ENCODE measurements around the gene ARRDC3.

ARRDC3 gene

GRCh38 chr5:91417219-91417618 is 34.1 kb upstream of the ARRDC3 start:
- no peak for TF ChIP-seq FOXP2 (optimal IDR thresholded peaks at IDR 0.05; ENCODE audit: borderline replicate concordance, extremely low read depth, extremely low read length, insufficient read depth)
- TF ChIP-seq POLR2AphosphoS5 (IDR thresholded peaks at IDR 0.05; ENCODE audit: low read depth, low read length) = no peak
- no peak for TF ChIP-seq TAF1 (IDR thresholded peaks at IDR 0.05; ENCODE audit: borderline replicate concordance, insufficient read depth, low read length)
- no peak for TF ChIP-seq REST (IDR thresholded peaks at IDR 0.05; ENCODE audit: insufficient read depth in 1 of 2, low read depth in 2 of 2, low read length in 2 of 2)
- TF ChIP-seq SIN3A (IDR thresholded peaks at IDR 0.05; ENCODE audit: borderline replicate concordance, insufficient read depth, low read length) = no peak

- TF ChIP-seq REST (IDR thresholded peaks at IDR 0.05; ENCODE audit: insufficient read depth in 1 of 2, low read depth in 2 of 2, low read length in 2 of 2) (no peak), SIN3A (IDR thresholded peaks at IDR 0.05; ENCODE audit: borderline replicate concordance, insufficient read depth, low read length) (no peak), FOXP2 (optimal IDR thresholded peaks at IDR 0.05; ENCODE audit: borderline replicate concordance, extremely low read depth, extremely low read length, insufficient read depth) (no peak), TAF1 (IDR thresholded peaks at IDR 0.05; ENCODE audit: borderline replicate concordance, insufficient read depth, low read length) (no peak), POLR2AphosphoS5 (IDR thresholded peaks at IDR 0.05; ENCODE audit: low read depth, low read length) (no peak)
Measured at GRCh38 chr5:91416491-91416890, 33.4 kb upstream of the ARRDC3 start.

GRCh38 chr5:91409304-91409703 is 26.2 kb upstream of the ARRDC3 start:
- no peak for TF ChIP-seq REST (IDR thresholded peaks at IDR 0.05; ENCODE audit: insufficient read depth in 1 of 2, low read depth in 2 of 2, low read length in 2 of 2)
- no peak for TF ChIP-seq TAF1 (IDR thresholded peaks at IDR 0.05; ENCODE audit: borderline replicate concordance, insufficient read depth, low read length)
- no peak for TF ChIP-seq POLR2AphosphoS5 (IDR thresholded peaks at IDR 0.05; ENCODE audit: low read depth, low read length)
- no peak for TF ChIP-seq FOXP2 (optimal IDR thresholded peaks at IDR 0.05; ENCODE audit: borderline replicate concordance, extremely low read depth, extremely low read length, insufficient read depth)
- no peak for TF ChIP-seq SIN3A (IDR thresholded peaks at IDR 0.05; ENCODE audit: borderline replicate concordance, insufficient read depth, low read length)

GRCh38 chr5:91408710-91409109 is 25.6 kb upstream of the ARRDC3 start:
- no peak for TF ChIP-seq TAF1 (IDR thresholded peaks at IDR 0.05; ENCODE audit: borderline replicate concordance, insufficient read depth, low read length)
- no peak for TF ChIP-seq POLR2AphosphoS5 (IDR thresholded peaks at IDR 0.05; ENCODE audit: low read depth, low read length)
- TF ChIP-seq SIN3A (IDR thresholded peaks at IDR 0.05; ENCODE audit: borderline replicate concordance, insufficient read depth, low read length) = no peak
- TF ChIP-seq REST (IDR thresholded peaks at IDR 0.05; ENCODE audit: insufficient read depth in 1 of 2, low read depth in 2 of 2, low read length in 2 of 2) = no peak
- no peak for TF ChIP-seq FOXP2 (optimal IDR thresholded peaks at IDR 0.05; ENCODE audit: borderline replicate concordance, extremely low read depth, extremely low read length, insufficient read depth)

GRCh38 chr5:91407204-91407603 is 24.1 kb upstream of the ARRDC3 start:
- TF ChIP-seq TAF1 (IDR thresholded peaks at IDR 0.05; ENCODE audit: borderline replicate concordance, insufficient read depth, low read length) (no peak), POLR2AphosphoS5 (IDR thresholded peaks at IDR 0.05; ENCODE audit: low read depth, low read length) (no peak), REST (IDR thresholded peaks at IDR 0.05; ENCODE audit: insufficient read depth in 1 of 2, low read depth in 2 of 2, low read length in 2 of 2) (no peak), SIN3A (IDR thresholded peaks at IDR 0.05; ENCODE audit: borderline replicate concordance, insufficient read depth, low read length) (no peak), FOXP2 (optimal IDR thresholded peaks at IDR 0.05; ENCODE audit: borderline replicate concordance, extremely low read depth, extremely low read length, insufficient read depth) (no peak)
